Epithelial cell of esophagus (primary cell): ENCODE measurements around the gene DGKG.

Experiments
- DNase-seq: peaks from one replicate; pipeline ENCODE4 v3.0.0; 2010; ENCODE audit warnings: low read depth
- H3K4me3 ChIP-seq: 2 replicates; pipeline ENCODE4 v1.5.1; 2011; ENCODE audit warnings: mild to moderate bottlenecking, low read length, control low read depth
- TF ChIP-seq, protein P1 (sequence below): IDR thresholded peaks from 2 replicates; pipeline ENCODE4 v1.5.1; 2011; ENCODE audit warnings: low read depth, mild to moderate bottlenecking, low read length, control low read depth, inconsistent platforms; ENCODE audit not compliant: insufficient read depth; ENCODE audit errors: missing control alignments

The DGKG gene

DNA sequence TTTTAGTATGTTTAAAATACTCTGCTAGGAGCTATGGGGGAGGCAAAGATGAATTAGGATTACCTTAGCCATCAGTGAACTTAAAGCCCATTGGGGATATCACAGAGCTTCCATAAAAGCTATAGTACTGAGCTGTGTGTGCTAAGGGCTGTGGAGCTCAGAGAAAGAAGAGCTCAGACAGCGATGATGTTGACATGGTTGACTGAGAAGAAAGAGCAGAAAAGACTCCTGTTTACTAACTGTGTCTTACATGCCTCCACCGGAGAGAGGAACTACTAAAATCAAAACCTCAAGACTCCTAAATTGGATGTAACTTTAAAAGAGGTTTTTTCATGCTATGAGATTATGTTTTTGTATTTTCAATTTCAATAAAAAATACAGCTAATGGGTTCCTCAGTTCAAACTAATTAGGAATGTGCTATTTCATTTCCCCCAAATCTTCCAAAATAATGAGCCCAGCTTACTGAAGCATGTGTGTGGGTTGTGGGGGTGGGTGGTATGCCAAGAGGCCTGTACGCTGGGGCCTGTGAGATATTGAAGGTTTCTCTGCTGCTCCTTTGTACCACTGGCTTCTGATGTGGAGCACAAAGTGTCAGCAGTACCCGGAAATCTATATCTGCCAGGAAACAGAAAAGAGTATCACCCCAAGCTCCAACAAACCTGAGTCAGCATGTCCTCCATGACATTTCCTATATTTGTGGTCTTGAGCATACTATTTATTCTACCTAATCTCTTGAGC lies 22.7 kb downstream of the DGKG start:
- TF ChIP-seq, protein P1, sequence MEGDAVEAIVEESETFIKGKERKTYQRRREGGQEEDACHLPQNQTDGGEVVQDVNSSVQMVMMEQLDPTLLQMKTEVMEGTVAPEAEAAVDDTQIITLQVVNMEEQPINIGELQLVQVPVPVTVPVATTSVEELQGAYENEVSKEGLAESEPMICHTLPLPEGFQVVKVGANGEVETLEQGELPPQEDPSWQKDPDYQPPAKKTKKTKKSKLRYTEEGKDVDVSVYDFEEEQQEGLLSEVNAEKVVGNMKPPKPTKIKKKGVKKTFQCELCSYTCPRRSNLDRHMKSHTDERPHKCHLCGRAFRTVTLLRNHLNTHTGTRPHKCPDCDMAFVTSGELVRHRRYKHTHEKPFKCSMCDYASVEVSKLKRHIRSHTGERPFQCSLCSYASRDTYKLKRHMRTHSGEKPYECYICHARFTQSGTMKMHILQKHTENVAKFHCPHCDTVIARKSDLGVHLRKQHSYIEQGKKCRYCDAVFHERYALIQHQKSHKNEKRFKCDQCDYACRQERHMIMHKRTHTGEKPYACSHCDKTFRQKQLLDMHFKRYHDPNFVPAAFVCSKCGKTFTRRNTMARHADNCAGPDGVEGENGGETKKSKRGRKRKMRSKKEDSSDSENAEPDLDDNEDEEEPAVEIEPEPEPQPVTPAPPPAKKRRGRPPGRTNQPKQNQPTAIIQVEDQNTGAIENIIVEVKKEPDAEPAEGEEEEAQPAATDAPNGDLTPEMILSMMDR = no peak
- H3K4me3 ChIP-seq = no peak overlapping the region
- no peak for DNase-seq

DNA sequence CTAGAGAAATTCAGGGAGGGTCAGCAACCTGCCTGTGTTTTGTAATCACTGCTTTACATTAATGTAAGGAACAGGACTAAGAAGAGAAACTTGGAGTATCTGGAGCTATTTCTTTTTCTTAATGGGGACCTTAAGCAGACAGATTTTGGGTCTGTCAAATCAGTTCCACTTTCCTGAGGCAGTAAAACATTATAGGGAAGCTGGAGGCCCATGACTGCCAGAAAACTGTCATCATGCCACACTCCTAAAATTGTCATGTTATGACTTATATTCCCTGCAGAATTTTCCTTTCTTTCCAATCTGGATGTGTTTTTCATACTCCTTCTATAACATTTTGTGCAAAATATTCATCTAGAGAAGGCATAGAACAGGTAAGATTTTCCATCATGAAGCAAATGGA lies 28.8 kb downstream of the DGKG start:
- H3K4me3 ChIP-seq = no peak overlapping the region
- no peak for DNase-seq
- TF ChIP-seq, protein P1 = no peak

DNA sequence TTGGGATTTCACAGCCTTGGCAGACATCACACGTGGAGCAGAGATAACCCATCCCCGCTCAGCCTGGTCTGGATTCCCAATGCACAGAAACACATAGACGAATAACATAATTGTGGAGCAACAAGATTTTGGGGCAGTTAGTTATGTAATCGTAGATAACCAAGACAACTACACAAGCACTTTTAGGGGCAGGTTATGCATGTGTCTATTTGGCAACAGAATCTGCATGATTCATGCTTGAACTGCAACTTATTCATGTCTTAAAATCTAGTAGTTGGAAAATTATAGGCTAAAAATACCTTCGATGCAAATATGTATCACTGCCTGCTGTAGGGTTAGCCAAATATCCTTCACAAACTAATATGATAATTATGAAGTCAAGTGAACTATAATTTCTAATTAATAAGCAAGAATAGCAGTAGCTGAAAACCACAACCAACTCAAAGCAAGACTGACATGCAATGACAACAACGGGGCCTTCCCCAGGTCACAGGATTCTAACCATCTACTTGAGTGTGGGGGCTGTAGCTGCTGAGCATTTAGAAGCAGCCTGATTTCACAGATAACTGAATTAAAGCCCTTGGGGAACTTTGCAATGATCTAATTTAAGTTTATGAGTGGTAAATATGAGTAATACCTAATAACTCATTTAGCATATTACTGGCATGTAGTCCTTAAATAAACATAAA lies 31.1 kb downstream of the DGKG start:
- TF ChIP-seq, protein P1 = no peak
- H3K4me3 ChIP-seq = no peak overlapping the region

DNA sequence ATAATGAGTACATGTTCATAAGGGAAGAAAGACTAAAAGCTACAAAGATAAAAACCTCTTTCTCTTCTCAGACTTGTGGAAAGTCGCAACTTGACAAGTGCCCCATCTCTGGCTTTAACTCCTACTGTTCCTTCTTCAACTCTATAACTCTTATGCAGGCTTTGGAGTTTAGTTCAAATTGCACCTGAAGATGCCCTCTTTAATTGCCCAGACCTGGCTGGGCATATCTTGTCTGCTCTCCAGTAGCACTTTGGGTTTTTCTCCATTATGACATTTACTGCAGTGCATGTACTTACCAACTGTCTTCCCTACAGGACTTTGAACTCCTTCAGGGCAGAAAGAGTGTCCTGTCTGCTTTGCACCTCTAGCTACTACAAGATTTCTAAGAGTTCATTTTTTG lies 32.4 kb downstream of the DGKG start:
- no peak overlapping the region for H3K4me3 ChIP-seq
- TF ChIP-seq, protein P1 = no peak
- no peak for DNase-seq

More for the DNA sequence above, 31.1 kb downstream of the DGKG start:
- DNase-seq = peak; percentile 26

DNA sequence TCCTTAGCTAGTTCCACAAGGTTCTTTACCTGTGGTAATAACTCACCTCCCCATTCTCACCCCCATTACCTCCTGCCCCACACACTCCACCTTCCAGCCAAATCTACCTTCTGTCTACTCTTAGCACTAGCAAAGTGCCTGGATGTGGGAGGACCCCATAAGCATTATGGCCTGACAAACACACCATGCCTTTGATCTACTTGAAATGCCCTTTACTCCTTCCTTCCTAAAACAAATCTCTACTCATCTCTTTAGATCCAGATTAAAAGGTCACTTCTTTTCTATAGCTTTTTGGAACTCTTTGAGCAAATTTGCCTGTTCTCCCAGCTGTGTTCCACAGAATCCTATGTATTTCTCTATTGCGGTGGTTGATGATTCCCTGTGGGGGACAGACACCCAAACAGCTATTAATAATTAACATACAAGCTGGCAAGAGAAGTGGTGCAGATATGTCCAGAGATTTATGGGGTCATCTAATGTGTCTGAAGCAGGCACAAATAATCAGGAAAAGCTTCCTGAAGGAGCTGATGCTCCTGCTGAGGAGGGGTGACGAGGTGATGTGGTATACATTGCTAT lies 34.0 kb downstream of the DGKG start:
- TF ChIP-seq, protein P1 = no peak
- H3K4me3 ChIP-seq = no peak overlapping the region
- no peak for DNase-seq

DNA sequence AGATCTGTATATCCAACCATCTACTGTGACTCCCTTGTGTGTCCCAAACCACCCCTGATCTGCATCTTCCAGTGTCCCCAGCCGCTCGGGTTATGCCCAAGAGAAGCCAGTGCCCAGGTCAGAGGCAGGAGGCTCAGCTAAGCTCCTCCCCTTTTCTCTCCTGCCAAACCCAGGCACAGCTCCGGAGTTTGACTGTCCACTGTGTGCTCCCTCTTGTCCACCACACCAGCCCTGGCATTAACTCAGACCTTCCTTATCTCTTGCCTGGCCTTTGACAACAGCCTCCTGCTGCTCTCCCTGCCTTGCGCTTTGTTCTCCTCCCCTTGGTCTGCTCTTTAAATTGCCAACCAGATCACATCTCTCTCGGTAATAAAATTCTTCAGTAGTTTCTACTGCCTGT lies 39.3 kb downstream of the DGKG start:
- TF ChIP-seq, protein P1 = no peak
- no peak for DNase-seq
- no peak overlapping the region for H3K4me3 ChIP-seq

DNA sequence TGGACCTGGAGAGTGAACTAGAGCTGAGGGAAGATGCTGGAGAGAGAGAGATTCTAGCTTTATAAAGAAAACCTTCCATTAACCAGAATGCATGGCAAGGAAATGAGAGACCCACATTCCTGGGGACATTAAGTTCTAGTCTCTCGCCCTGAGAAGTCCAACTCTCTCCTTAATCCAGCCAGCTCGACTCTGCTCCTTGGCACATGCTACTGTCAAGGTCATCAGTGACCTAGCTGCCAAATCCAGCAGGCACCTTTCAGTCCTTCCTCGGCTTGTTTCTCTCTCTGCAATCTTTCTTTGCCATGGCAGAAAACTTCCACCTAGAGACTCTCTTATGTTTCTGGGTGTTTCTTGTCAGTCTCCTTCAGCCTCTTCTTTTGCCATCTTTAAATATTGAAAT lies 40.3 kb downstream of the DGKG start:
- TF ChIP-seq, protein P1 = no peak
- no peak for DNase-seq
- no peak overlapping the region for H3K4me3 ChIP-seq
